Measurements from ENCODE around the gene ASAP2.

The ASAP2 gene

DNA sequence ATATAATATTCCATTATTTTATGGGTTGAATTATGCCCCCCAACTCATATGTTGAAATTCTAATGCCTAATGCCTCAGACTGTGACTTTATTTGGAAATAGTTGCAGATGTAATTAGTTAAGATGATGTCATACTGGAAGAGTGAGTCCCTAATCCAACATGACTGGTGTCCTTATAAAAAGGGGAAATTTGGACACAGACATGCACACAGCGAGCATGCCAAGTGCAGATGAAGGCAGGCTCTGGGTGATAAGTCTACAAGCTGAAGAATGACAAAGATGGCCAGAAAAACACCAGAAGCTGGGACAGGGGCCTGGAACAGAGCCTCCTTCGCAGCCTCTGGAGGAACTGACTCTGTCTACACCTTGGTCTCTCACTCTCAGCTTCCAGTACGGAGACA, 10.0 kb upstream of the ASAP2 start:
- Histone ChIP-seq H3K4me1 (ENCODE audit: low read depth, poor library complexity, severe bottlenecking) (no peaks in the 10 kb centered on the region), H3K4me3 (IDR thresholded peaks at IDR 0.05; ENCODE audit: insufficient read depth, low read depth, low read length) (no peak overlapping the region), H4K20me1 (ENCODE audit: insufficient read depth) (no peaks in the 10 kb centered on the region), H2AFZ (ENCODE audit: low read depth) (no peak overlapping the region), H3K27me3 (ENCODE audit: insufficient read depth, low read depth) (no peaks in the 10 kb centered on the region), H3K4me2 (no peak overlapping the region), H3K9ac (no peak overlapping the region), H3K36me3 (ENCODE audit: insufficient read depth) (no peaks in the 10 kb centered on the region), H3K79me2 (ENCODE audit: insufficient read depth, low read depth) (no peaks in the 10 kb centered on the region), H3K27ac (no peak overlapping the region)
- TF ChIP-seq CTCF (conservative IDR thresholded peaks at IDR 0.05; ENCODE audit: low read depth, low read length): no peak

DNA sequence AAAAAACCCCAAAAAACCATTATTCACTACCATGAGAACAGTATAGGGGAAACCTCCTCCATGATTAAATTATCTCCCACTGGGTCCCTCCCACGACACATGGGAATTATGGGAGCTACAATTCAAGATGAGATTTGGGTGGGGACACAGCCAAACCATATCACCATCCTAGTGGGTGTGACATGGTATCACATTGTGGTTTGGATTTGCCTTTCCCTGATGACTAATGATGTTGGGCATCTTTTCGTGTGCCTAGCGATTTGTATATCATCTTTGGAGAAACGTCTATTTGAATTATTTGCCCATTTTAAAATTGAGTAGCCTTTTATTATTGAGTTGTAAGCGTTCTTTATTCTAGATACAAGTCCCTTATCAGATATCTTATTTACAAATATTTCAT, 8.7 kb upstream of the ASAP2 start:
- no peak overlapping the region for H3K4me2 ChIP-seq
- no peaks in the 10 kb centered on the region for H3K4me1 ChIP-seq (ENCODE audit: low read depth, poor library complexity, severe bottlenecking)
- no peak for TF ChIP-seq CTCF (conservative IDR thresholded peaks at IDR 0.05; ENCODE audit: low read depth, low read length)
- no peaks in the 10 kb centered on the region for H4K20me1 ChIP-seq (ENCODE audit: insufficient read depth)
- no peaks in the 10 kb centered on the region for H3K36me3 ChIP-seq (ENCODE audit: insufficient read depth)
- H3K27me3 ChIP-seq (ENCODE audit: insufficient read depth, low read depth): no peaks in the 10 kb centered on the region
- no peak overlapping the region for H3K9ac ChIP-seq
- no peaks in the 10 kb centered on the region for H3K79me2 ChIP-seq (ENCODE audit: insufficient read depth, low read depth)
- no peak overlapping the region for H3K27ac ChIP-seq
- no peak overlapping the region for H2AFZ ChIP-seq (ENCODE audit: low read depth)
- no peak overlapping the region for H3K4me3 ChIP-seq (IDR thresholded peaks at IDR 0.05; ENCODE audit: insufficient read depth, low read depth, low read length)

- no peak for TF ChIP-seq CTCF (conservative IDR thresholded peaks at IDR 0.05; ENCODE audit: low read depth, low read length)
- no peak overlapping the region for H2AFZ ChIP-seq (ENCODE audit: low read depth)
- H3K79me2 ChIP-seq (ENCODE audit: insufficient read depth, low read depth): no peaks in the 10 kb centered on the region
These were observed 6.6 kb upstream of the ASAP2 start for GRCh38 chr2:9199716-9200632.

GRCh38 chr2:9200633-9201015, 6.0 kb upstream of the ASAP2 start:
- no peak overlapping the region for H3K9ac ChIP-seq
- no peak for TF ChIP-seq CTCF (conservative IDR thresholded peaks at IDR 0.05; ENCODE audit: low read depth, low read length)
- no peak overlapping the region for H3K4me2 ChIP-seq
- H3K4me3 ChIP-seq (IDR thresholded peaks at IDR 0.05; ENCODE audit: insufficient read depth, low read depth, low read length): no peak overlapping the region
- no peak overlapping the region for H3K27ac ChIP-seq
- no peak overlapping the region for H2AFZ ChIP-seq (ENCODE audit: low read depth)
- peaks cover 10% of the 10 kb centered on the region for H3K4me1 ChIP-seq (ENCODE audit: low read depth, poor library complexity, severe bottlenecking)
- H3K27me3 ChIP-seq (ENCODE audit: insufficient read depth, low read depth): no peaks in the 10 kb centered on the region
- no peaks in the 10 kb centered on the region for H3K36me3 ChIP-seq (ENCODE audit: insufficient read depth)
- H4K20me1 ChIP-seq (ENCODE audit: insufficient read depth): no peaks in the 10 kb centered on the region
- no peaks in the 10 kb centered on the region for H3K79me2 ChIP-seq (ENCODE audit: insufficient read depth, low read depth)

More at GRCh38 chr2:9199716-9200632, 6.6 kb upstream of the ASAP2 start:
- no peak overlapping the region for H3K4me3 ChIP-seq (IDR thresholded peaks at IDR 0.05; ENCODE audit: insufficient read depth, low read depth, low read length)
- no peak overlapping the region for H3K27ac ChIP-seq
- H3K4me1 ChIP-seq (ENCODE audit: low read depth, poor library complexity, severe bottlenecking): peaks cover 3% of the 10 kb centered on the region
- no peak overlapping the region for H3K4me2 ChIP-seq
- H3K36me3 ChIP-seq (ENCODE audit: insufficient read depth): no peaks in the 10 kb centered on the region
- no peaks in the 10 kb centered on the region for H4K20me1 ChIP-seq (ENCODE audit: insufficient read depth)
- H3K9ac ChIP-seq: no peak overlapping the region
- no peaks in the 10 kb centered on the region for H3K27me3 ChIP-seq (ENCODE audit: insufficient read depth, low read depth)

Measured in KMS-11 (cell line).